Thyroid gland (tissue), 4 donors: Measurements from ENCODE around the gene APOL3.

ENCODE experiments used
- POLR2A ChIP-seq, 2 donors: fragments of 450-650 bp; IDR thresholded peaks; one replicate each; pipeline ENCODE4 v1.6.1; 2017; ENCODE audit warnings: antibody characterized with exemption in 2 of 2, mild to moderate bottlenecking in 2 of 2, moderate library complexity in 1 of 2
- TF ChIP-seq, protein P1 (sequence below), 6 experiments: fragments of 200-600 bp in 3 of 6; fragments of 450-650 bp in 3 of 6; sonication (generic) in 3 of 6; IDR thresholded peaks; one replicate each; pipeline ENCODE4 v1.5.1; 2016 to 2019; ENCODE audit warnings: antibody characterized with exemption in 6 of 6, mild to moderate bottlenecking in 2 of 6, inconsistent platforms in 1 of 6, moderate library complexity in 1 of 6

- TF ChIP-seq, protein P1, sequence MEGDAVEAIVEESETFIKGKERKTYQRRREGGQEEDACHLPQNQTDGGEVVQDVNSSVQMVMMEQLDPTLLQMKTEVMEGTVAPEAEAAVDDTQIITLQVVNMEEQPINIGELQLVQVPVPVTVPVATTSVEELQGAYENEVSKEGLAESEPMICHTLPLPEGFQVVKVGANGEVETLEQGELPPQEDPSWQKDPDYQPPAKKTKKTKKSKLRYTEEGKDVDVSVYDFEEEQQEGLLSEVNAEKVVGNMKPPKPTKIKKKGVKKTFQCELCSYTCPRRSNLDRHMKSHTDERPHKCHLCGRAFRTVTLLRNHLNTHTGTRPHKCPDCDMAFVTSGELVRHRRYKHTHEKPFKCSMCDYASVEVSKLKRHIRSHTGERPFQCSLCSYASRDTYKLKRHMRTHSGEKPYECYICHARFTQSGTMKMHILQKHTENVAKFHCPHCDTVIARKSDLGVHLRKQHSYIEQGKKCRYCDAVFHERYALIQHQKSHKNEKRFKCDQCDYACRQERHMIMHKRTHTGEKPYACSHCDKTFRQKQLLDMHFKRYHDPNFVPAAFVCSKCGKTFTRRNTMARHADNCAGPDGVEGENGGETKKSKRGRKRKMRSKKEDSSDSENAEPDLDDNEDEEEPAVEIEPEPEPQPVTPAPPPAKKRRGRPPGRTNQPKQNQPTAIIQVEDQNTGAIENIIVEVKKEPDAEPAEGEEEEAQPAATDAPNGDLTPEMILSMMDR (IDR thresholded peaks at IDR 0.05): no peak
- no peak for TF ChIP-seq POLR2A (IDR thresholded peaks at IDR 0.05)
These were observed 62.7 kb downstream of the APOL3 start for GRCh38 chr22:36097880-36098279.
